Neural cell (in vitro differentiated cells): ENCODE results near the gene IMMP2L. TPM values are rescaled to one million over a fixed set of nuclear protein-coding genes. Genes with fewer than 3 reads are reported as not detected.

Experiments
- H2AFZ ChIP-seq: fragments of 200-600, 300-800 bp; sonication (generic), shearing (Covaris generic); 2 replicates; pipeline ENCODE4 v1.6.0; 2014; ENCODE audit warnings: low read depth, mild to moderate bottlenecking, antibody characterized with exemption, low read length, moderate library complexity
- H3F3A ChIP-seq: fragments of 200-600 bp; shearing (Covaris generic); 2 replicates; pipeline ENCODE4 v1.6.1; 2016; ENCODE audit warnings: mild to moderate bottlenecking, moderate library complexity, mixed read lengths, antibody characterized with exemption, low read length; ENCODE audit not compliant: insufficient read depth, poor library complexity, severe bottlenecking
- H3K27ac ChIP-seq: fragments of 200-600, 300-800 bp; sonication (generic), shearing (Covaris generic); 2 replicates; pipeline ENCODE4 v1.5.1; 2014; ENCODE audit warnings: mild to moderate bottlenecking, low read length, moderate library complexity
- H3K27me3 ChIP-seq: fragments of 300-800, 200-600 bp; sonication (generic), shearing (Covaris generic); 2 replicates; pipeline ENCODE4 v1.6.0; 2014; ENCODE audit warnings: mild to moderate bottlenecking, low read depth, low read length, moderate library complexity; ENCODE audit not compliant: insufficient read depth
- H3K36me3 ChIP-seq: fragments of 300-800, 200-600 bp; sonication (generic), shearing (Covaris generic); 2 replicates; pipeline ENCODE4 v1.5.1; 2014; ENCODE audit warnings: mild to moderate bottlenecking, antibody characterized with exemption, low read length, moderate library complexity; ENCODE audit not compliant: insufficient read depth
- H3K4me2 ChIP-seq: fragments of 300-800, 200-600 bp; sonication (generic), shearing (Covaris generic); 2 replicates; pipeline ENCODE4 v1.6.0; 2014; ENCODE audit warnings: mild to moderate bottlenecking, low read length
- H3K4me3 ChIP-seq: fragments of 300-800, 200-600 bp; sonication (generic), shearing (Covaris generic); 2 replicates; pipeline ENCODE4 v1.5.1; 2014; ENCODE audit warnings: mild to moderate bottlenecking, low read length, moderate library complexity
- H3K79me2 ChIP-seq: fragments of 200-600 bp; shearing (Covaris generic); replicated peaks from 2 replicates; pipeline ENCODE4 v1.6.0; 2014; ENCODE audit warnings: mild to moderate bottlenecking, low read length, moderate library complexity; ENCODE audit not compliant: insufficient read depth
- H3K9ac ChIP-seq: fragments of 300-800, 200-600 bp; sonication (generic), shearing (Covaris generic); 2 replicates; pipeline ENCODE4 v1.6.1; 2016; ENCODE audit warnings: mild to moderate bottlenecking, low read length, mixed read lengths
- H3K9me2 ChIP-seq: fragments of 200-600 bp; shearing (Covaris generic); 2 replicates; pipeline ENCODE4 v1.6.1; 2016; ENCODE audit warnings: mild to moderate bottlenecking, low read length, mixed read lengths; ENCODE audit not compliant: insufficient read depth
- H3K9me3 ChIP-seq: fragments of 200-600, 300-800 bp; sonication (generic), shearing (Covaris generic); 2 replicates; pipeline ENCODE4 v1.6.1; 2016; ENCODE audit warnings: mild to moderate bottlenecking, mixed run types, low read length, moderate library complexity, mixed read lengths
- H4K20me1 ChIP-seq: fragments of 200-600 bp; shearing (Covaris generic); 2 replicates; pipeline ENCODE4 v1.6.1; 2016; ENCODE audit warnings: mild to moderate bottlenecking, mixed run types; ENCODE audit not compliant: insufficient read depth
- EP300 ChIP-seq: fragments of 450-650 bp; conservative IDR thresholded peaks from 2 replicates; pipeline ENCODE4 v1.6.1; 2014; ENCODE audit warnings: antibody characterized with exemption, mild to moderate bottlenecking, moderate library complexity; ENCODE audit not compliant: poor library complexity, severe bottlenecking
- EZH2 ChIP-seq: fragments of 200-600, 300-800 bp; shearing (Covaris generic), sonication (generic); IDR thresholded peaks from 2 replicates; pipeline ENCODE4 v1.6.1; 2014; ENCODE audit warnings: antibody characterized with exemption, low read length, borderline replicate concordance, mild to moderate bottlenecking; ENCODE audit not compliant: insufficient read depth, poor library complexity, severe bottlenecking
- MXI1 ChIP-seq: fragments of 450-650 bp; conservative IDR thresholded peaks from 2 replicates; pipeline ENCODE4 v1.6.1; 2014; ENCODE audit warnings: antibody characterized with exemption, mild to moderate bottlenecking; ENCODE audit not compliant: poor library complexity, severe bottlenecking
- POLR2AphosphoS5 ChIP-seq: IDR thresholded peaks from 2 replicates; pipeline ENCODE4 v1.6.1; 2012
- RAD21 ChIP-seq: fragments of 450-650 bp; conservative IDR thresholded peaks from 2 replicates; pipeline ENCODE4 v1.6.1; 2014; ENCODE audit warnings: antibody characterized with exemption, mild to moderate bottlenecking, moderate library complexity
- SMC3 ChIP-seq: fragments of 450-650 bp; conservative IDR thresholded peaks from 2 replicates; pipeline ENCODE4 v1.6.1; 2014; ENCODE audit warnings: antibody characterized with exemption, mild to moderate bottlenecking, moderate library complexity; ENCODE audit not compliant: poor library complexity
- TAF1 ChIP-seq: IDR thresholded peaks from 2 replicates; pipeline ENCODE4 v1.6.1; 2012; ENCODE audit warnings: low read depth
- polyA plus RNA-seq: library from polyadenylated mRNA; depleted of rRNA; stranded (reverse); fragments of >200 nt; gene quantifications from 2 replicates; pipeline ENCODE4 v1.2.3, GENCODE V29; 2014
- TF ChIP-seq, protein P1 (sequence below): fragments of 450-650 bp; IDR thresholded peaks from 2 replicates; pipeline ENCODE4 v1.5.1; 2014; ENCODE audit warnings: antibody characterized with exemption, mild to moderate bottlenecking, moderate library complexity; ENCODE audit not compliant: poor library complexity, severe bottlenecking
- TF ChIP-seq, protein P2 (sequence below): IDR thresholded peaks from 2 replicates; pipeline ENCODE4 v1.6.1; 2012; ENCODE audit warnings: borderline replicate concordance

IMMP2L gene
- polyA plus RNA-seq, 1 donor from 2014 or later = 9.7 TPM

DNA sequence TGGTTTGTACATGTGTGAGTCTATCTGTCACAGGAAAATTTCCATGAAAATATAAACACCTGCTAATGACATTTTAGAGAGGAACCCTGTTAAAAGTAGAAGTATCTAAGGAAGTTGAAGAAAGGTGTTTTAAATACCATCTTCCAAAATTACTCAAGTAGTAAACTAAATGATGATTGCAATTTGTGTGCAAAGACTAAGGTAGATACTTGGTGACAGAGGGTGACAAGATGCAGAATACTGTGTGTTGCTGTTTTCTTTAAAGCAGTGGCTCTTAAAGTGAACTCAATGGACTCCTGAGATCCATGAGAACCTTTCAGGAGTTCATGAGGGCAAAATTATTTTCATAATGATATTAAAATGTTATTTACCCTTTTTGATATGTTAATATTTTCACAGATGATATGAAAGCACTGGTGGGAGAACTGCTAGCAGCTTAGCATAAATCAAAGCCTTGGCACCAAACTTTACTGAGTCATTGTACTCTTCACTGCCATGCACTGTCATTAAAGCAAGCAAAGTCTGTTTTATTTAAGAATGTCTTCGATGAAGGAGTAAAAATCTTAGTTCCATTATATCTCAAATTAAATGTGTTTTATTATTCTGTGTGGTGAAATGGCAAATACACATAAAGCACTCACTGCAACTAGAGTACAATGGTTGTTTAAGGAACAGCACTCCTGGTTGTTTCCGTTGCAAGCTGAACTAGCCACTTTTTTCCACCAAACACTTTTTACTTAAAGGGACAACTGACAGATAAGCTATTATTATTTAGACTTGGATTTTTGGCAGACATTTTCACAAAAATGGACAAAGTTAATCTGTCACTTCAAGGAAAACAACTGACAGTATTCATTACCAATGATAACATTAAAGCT lies 337.7 kb downstream of the IMMP2L start:
- TF ChIP-seq EZH2 = no peak
- Histone ChIP-seq H3K9ac (no peak overlapping the region), H4K20me1 (no peaks in the 10 kb centered on the region), H3F3A (no peaks in the 10 kb centered on the region), H2AFZ (no peak overlapping the region), H3K79me2 (no peaks in the 10 kb centered on the region), H3K4me2 (no peak overlapping the region), H3K9me2 (no peaks in the 10 kb centered on the region), H3K9me3 (no peaks in the 10 kb centered on the region), H3K36me3 (no peaks in the 10 kb centered on the region), H3K27me3 (no peaks in the 10 kb centered on the region), H3K27ac (no peak overlapping the region), H3K4me3 (no peak overlapping the region)

DNA sequence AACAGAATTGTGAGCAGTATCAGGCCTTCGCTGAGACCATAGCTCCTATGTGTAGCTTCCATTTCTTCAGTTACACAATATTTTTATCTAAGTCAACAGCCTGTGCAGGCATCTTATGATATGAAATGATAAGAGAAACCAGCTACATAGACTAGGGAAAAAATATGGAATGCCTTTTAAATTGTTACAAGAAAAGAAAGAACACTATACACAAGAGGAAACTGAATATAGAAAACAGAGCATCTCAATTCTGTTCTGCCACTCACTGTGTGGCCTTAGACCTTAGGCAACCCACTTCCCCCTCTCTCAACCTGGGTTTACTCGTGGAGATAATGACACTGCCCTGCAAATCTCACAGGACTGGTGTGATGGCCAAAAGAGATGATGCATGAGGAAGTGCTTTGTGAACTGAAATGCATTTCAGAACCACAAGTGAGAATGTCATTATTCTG lies 338.5 kb downstream of the IMMP2L start:
- H2AFZ ChIP-seq = no peak overlapping the region
- no peak overlapping the region for H3K9ac ChIP-seq
- no peaks in the 10 kb centered on the region for H3K9me3 ChIP-seq
- no peaks in the 10 kb centered on the region for H3K79me2 ChIP-seq
- H3K27me3 ChIP-seq = no peaks in the 10 kb centered on the region
- H3K9me2 ChIP-seq = no peaks in the 10 kb centered on the region
- H3K4me2 ChIP-seq = no peak overlapping the region
- no peaks in the 10 kb centered on the region for H3F3A ChIP-seq
- H3K36me3 ChIP-seq = no peaks in the 10 kb centered on the region
- TF ChIP-seq MXI1 (no peak), EP300 (no peak), SMC3 (no peak), POLR2AphosphoS5 (no peak), RAD21 (no peak)
- TF ChIP-seq, protein P1, sequence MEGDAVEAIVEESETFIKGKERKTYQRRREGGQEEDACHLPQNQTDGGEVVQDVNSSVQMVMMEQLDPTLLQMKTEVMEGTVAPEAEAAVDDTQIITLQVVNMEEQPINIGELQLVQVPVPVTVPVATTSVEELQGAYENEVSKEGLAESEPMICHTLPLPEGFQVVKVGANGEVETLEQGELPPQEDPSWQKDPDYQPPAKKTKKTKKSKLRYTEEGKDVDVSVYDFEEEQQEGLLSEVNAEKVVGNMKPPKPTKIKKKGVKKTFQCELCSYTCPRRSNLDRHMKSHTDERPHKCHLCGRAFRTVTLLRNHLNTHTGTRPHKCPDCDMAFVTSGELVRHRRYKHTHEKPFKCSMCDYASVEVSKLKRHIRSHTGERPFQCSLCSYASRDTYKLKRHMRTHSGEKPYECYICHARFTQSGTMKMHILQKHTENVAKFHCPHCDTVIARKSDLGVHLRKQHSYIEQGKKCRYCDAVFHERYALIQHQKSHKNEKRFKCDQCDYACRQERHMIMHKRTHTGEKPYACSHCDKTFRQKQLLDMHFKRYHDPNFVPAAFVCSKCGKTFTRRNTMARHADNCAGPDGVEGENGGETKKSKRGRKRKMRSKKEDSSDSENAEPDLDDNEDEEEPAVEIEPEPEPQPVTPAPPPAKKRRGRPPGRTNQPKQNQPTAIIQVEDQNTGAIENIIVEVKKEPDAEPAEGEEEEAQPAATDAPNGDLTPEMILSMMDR = no peak
- no peak overlapping the region for H3K27ac ChIP-seq
- no peaks in the 10 kb centered on the region for H4K20me1 ChIP-seq
- no peak overlapping the region for H3K4me3 ChIP-seq

DNA sequence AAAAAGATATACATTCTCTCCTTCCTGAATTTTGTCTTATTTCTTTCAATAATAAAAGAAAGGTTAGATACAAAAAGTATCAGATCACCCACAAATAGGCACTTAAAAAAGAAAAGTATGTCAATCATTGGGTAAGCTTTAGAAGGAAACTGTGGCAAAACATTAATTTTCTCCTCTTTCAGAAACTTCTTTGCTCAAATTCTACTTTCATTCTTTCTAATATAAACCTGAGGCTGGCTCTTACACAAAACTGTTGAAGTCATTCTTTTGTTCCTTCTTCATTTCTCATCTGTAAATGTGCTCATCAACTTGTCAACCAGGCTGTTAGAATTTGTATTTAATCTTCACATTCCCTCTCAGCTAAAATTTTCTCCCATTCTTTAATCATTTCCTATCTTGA lies 346.7 kb downstream of the IMMP2L start:
- no peak overlapping the region for H3K4me2 ChIP-seq
- no peak overlapping the region for H3K27ac ChIP-seq

More for the DNA sequence above, 346.7 kb downstream of the IMMP2L start:
- no peaks in the 10 kb centered on the region for H3K36me3 ChIP-seq
- H3K9ac ChIP-seq = no peak overlapping the region
- no peak overlapping the region for H3K4me3 ChIP-seq
- no peaks in the 10 kb centered on the region for H3K9me2 ChIP-seq
- no peaks in the 10 kb centered on the region for H3K79me2 ChIP-seq
- H3K9me3 ChIP-seq = no peaks in the 10 kb centered on the region
- H2AFZ ChIP-seq = no peak overlapping the region
- H3F3A ChIP-seq = no peaks in the 10 kb centered on the region
- TF ChIP-seq, protein P1 = no peak
- TF ChIP-seq POLR2AphosphoS5 = no peak
- TF ChIP-seq MXI1 = no peak
- TF ChIP-seq, protein P2, sequence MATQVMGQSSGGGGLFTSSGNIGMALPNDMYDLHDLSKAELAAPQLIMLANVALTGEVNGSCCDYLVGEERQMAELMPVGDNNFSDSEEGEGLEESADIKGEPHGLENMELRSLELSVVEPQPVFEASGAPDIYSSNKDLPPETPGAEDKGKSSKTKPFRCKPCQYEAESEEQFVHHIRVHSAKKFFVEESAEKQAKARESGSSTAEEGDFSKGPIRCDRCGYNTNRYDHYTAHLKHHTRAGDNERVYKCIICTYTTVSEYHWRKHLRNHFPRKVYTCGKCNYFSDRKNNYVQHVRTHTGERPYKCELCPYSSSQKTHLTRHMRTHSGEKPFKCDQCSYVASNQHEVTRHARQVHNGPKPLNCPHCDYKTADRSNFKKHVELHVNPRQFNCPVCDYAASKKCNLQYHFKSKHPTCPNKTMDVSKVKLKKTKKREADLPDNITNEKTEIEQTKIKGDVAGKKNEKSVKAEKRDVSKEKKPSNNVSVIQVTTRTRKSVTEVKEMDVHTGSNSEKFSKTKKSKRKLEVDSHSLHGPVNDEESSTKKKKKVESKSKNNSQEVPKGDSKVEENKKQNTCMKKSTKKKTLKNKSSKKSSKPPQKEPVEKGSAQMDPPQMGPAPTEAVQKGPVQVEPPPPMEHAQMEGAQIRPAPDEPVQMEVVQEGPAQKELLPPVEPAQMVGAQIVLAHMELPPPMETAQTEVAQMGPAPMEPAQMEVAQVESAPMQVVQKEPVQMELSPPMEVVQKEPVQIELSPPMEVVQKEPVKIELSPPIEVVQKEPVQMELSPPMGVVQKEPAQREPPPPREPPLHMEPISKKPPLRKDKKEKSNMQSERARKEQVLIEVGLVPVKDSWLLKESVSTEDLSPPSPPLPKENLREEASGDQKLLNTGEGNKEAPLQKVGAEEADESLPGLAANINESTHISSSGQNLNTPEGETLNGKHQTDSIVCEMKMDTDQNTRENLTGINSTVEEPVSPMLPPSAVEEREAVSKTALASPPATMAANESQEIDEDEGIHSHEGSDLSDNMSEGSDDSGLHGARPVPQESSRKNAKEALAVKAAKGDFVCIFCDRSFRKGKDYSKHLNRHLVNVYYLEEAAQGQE = no peak
- TF ChIP-seq EZH2 = no peak
- no peak for TF ChIP-seq RAD21
- no peak for TF ChIP-seq SMC3
- no peak for TF ChIP-seq TAF1
- no peak for TF ChIP-seq EP300
- H4K20me1 ChIP-seq = no peaks in the 10 kb centered on the region
- H3K27me3 ChIP-seq = no peaks in the 10 kb centered on the region
